Uterus (tissue), 2 donors: ENCODE measurements around the gene ARID3C.

ENCODE experiments used
- POLR2A ChIP-seq, 2 donors: fragments of 450-650 bp; IDR thresholded peaks; one replicate each; pipeline ENCODE4 v1.6.1; 2016; ENCODE audit warnings: antibody characterized with exemption in 2 of 2, mild to moderate bottlenecking in 1 of 2, moderate library complexity in 1 of 2
- TF ChIP-seq, protein P1 (sequence below), 4 experiments: fragments of 200-600 bp in 2 of 4; fragments of 450-650 bp in 2 of 4; sonication (generic) in 2 of 4; IDR thresholded peaks; one replicate each; pipeline ENCODE4 v1.5.1; 2016 to 2019; ENCODE audit warnings: antibody characterized with exemption in 4 of 4, mild to moderate bottlenecking in 2 of 4, moderate library complexity in 1 of 4

DNA sequence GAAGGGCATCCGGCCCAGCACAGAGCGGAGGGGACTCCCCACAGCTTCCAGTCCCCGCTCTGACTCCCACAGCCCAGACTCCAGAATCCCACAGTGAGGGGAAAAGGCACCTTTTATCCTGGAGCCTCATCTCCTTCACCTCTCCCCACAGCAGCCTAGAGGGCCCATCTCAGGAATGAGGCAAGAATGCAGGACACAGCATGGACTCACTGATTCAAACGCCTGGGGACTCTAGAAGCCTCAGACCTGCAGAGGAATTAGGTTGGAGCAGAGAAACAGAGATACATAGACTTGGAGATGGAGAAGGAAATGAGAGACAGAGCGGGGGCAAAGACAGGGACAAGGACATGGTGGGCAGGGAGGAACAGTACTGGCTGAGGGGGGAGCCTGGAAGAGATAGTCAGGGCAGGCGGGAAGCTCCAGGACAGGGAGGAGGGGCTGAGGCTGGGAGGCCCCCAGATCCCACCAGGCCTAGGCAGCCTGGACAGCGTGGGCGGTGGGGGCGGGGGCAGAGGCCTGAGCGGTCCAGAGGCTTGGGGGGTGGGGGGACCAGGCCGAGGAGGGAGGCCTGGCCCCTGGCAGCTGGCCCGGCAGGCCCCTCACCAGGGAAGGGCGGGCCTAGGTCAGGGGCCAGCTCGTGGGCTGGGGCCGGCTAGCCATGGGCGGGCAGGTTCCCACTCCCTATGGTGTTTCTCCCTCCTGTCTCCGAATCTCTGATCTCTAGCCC lies 55.1 kb downstream of the ARID3C start:
- TF ChIP-seq, protein P1, sequence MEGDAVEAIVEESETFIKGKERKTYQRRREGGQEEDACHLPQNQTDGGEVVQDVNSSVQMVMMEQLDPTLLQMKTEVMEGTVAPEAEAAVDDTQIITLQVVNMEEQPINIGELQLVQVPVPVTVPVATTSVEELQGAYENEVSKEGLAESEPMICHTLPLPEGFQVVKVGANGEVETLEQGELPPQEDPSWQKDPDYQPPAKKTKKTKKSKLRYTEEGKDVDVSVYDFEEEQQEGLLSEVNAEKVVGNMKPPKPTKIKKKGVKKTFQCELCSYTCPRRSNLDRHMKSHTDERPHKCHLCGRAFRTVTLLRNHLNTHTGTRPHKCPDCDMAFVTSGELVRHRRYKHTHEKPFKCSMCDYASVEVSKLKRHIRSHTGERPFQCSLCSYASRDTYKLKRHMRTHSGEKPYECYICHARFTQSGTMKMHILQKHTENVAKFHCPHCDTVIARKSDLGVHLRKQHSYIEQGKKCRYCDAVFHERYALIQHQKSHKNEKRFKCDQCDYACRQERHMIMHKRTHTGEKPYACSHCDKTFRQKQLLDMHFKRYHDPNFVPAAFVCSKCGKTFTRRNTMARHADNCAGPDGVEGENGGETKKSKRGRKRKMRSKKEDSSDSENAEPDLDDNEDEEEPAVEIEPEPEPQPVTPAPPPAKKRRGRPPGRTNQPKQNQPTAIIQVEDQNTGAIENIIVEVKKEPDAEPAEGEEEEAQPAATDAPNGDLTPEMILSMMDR (IDR thresholded peaks at IDR 0.05): no peak
- TF ChIP-seq POLR2A (IDR thresholded peaks at IDR 0.05): no peak
